GM12891 (cell line): ENCODE measurements around the gene MYH14.

Source experiments
- PAX5 ChIP-seq: IDR thresholded peaks from 2 replicates; pipeline ENCODE4 v1.6.1; 2011; ENCODE audit warnings: low read length, moderate library complexity, mild to moderate bottlenecking; ENCODE audit not compliant: insufficient read depth, severe bottlenecking
- POLR2A ChIP-seq: IDR thresholded peaks from 2 replicates; pipeline ENCODE4 v1.6.1; 2011; ENCODE audit warnings: low read depth, low read length, control low read depth
- POLR2AphosphoS5 ChIP-seq: IDR thresholded peaks from 2 replicates; pipeline ENCODE4 v1.6.1; 2011; ENCODE audit warnings: low read depth, low read length, control low read depth
- SPI1 ChIP-seq: IDR thresholded peaks from 2 replicates; pipeline ENCODE4 v1.6.1; 2011; ENCODE audit warnings: low read depth, low read length, control low read depth
- TAF1 ChIP-seq: IDR thresholded peaks from 2 replicates; pipeline ENCODE4 v1.6.1; 2011; ENCODE audit warnings: low read depth, low read length, control low read depth

DNA sequence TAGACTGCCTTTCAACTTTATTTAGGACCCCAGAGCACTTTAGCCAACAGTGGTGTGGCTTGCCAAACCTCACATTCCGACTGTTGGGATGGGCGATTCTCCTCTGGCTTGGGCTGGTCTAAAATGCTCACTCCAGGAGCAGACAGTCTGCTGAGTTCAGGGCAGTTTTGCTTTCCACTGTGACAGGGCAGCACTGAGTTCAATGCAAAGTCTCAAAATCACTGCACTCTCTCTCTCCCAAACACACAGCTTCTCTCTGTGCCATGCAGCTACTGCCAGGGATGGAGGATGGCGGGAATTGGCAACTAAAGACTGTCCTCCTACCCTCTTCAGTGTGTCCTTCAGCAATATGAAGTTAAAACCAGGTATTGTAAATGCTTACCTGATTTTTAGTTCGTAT lies 148.8 kb downstream of the MYH14 start:
- TF ChIP-seq POLR2A, result no peak
- no peak for TF ChIP-seq TAF1
- no peak for TF ChIP-seq POLR2AphosphoS5
- no peak for TF ChIP-seq SPI1
- TF ChIP-seq PAX5, result no peak
